ENCODE measurements around the gene RGR.
"Not testable (repeated sequence)": the region's sequence is repeated elsewhere in the genome, so short reads cannot be mapped to it uniquely, and the experiment has no call there.

The RGR gene

GRCh38 chr10:84261236-84261915, 16.5 kb downstream of the RGR start:
- DNase-seq: no peak

- DNase-seq: no peak
Observed at GRCh38 chr10:84262190-84262956, 17.5 kb downstream of the RGR start.

DNA sequence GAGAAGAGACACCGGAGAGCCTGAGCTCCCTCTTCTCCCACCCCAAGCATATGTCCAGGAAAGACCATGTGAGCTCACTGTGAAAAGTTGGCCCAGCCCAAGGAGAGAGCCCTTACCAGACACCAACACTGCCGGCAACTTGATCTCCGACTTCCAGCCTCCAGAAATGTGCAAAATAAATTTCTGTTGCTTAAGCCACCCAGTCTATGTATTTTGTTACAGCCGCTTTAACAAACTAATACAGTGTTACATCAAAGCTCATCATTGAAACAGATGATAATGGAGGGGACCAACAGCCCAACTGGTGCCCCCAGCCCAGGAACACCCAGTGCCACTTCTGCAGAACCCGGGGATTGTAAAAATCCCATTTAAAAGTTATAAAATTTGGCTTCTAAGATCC, 18.9 kb downstream of the RGR start:
- DNase-seq: no peak

- peak; percentile 61 to 73 for DNase-seq
Observed at GRCh38 chr10:84264611-84265141, 19.8 kb downstream of the RGR start.

GRCh38 chr10:84265418-84265817, 20.6 kb downstream of the RGR start:
- no peak for DNase-seq

GRCh38 chr10:84267503-84268126, 22.8 kb downstream of the RGR start:
- DNase-seq: peak; percentile 29 to 61

DNA sequence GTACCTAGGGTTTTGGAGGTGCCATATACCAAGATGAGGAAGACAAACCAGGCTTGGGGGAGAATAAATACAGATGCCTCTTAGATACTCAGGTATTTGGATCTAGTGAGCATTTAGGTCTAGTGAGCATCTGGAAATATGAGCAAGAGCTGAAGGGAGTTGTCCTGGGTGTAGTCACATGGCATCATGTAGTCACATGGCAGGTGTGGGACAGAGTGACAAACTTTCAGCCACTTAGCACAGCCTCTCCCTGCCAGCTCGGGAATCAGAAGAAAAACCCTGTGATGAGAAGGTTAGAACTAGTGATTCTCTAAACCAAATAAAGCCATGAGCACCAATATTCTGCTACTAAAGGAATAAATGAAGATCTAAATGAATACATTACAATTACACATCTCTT, 24.3 kb downstream of the RGR start:
- DNase-seq: no peak

DNA sequence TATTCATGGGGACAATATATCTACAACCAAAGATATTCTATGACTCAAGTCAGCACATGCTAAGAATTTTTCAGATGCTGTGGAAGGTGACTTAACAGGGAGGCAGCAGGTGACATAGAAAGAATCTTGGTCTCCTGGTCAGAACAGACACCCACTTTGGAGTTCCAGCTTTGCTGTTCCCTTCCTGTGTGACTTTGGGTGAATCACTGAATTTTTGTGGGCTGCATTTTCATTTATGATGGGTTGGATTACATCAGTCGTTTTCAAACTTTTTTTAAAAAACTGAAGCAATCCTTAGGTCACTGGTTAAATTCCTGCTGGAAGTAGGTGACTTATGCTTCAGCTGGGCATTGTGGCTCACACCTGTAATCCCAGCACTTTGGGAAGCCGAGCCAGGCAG, 24.9 kb downstream of the RGR start:
- DNase-seq: no peak

GRCh38 chr10:84270708-84271107, 25.9 kb downstream of the RGR start:
- DNase-seq: no peak

DNA sequence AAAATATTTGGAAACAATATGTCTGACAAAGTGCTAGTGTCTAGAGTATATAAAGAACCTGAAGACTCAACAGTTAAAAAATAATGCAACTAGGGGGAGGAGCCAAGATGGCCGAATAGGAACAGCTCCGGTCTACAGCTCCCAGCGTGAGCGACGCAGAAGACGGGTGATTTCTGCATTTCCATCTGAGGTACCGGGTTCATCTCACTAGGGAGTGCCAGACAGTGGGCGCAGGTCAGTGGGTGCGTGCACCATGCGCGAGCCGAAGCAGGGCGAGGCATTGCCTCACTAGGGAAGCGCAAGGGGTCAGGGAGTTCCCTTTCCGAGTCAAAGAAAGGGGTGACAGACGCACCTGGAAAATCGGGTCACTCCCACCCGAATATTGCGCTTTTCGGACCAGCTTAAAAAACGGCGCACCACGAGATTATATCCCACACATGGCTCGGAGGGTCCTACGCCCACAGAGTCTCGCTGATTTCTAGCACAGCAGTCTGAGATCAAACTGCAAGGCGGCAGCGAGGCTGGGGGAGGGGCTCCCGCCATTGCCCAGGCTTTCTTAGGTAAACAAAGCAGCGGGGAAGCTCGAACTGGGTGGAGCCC, 35.1 kb downstream of the RGR start:
- not testable (repeated sequence) for DNase-seq

- DNase-seq: no peak
Observed at GRCh38 chr10:84286695-84287094, 41.8 kb downstream of the RGR start.

DNA sequence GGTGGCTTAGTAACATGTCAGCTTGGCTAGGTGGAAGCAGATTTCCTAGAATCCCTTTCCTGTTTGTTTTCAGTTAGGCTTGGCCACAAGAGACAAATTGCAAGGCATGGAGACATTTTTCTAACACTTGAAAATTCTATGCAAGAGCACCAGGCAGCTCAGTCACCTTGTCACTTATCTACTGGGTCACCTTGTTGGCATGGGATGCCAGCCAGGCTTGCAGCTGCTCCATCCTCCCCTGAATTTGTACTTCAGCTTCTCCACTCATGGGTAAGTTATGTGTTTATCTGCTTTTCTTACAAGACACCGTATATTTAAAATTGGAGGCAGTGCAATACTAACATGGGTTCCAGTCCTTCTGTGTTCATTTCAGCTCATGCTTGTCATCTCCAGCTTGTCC, 43.3 kb downstream of the RGR start:
- DNase-seq: no peak

- DNase-seq: no peak
Observed at GRCh38 chr10:84289521-84290200, 44.8 kb downstream of the RGR start.

- no peak for DNase-seq
Observed at GRCh38 chr10:84290235-84290634, 45.4 kb downstream of the RGR start.

- DNase-seq: no peak
Observed at GRCh38 chr10:84291384-84291783, 46.5 kb downstream of the RGR start.

DNA sequence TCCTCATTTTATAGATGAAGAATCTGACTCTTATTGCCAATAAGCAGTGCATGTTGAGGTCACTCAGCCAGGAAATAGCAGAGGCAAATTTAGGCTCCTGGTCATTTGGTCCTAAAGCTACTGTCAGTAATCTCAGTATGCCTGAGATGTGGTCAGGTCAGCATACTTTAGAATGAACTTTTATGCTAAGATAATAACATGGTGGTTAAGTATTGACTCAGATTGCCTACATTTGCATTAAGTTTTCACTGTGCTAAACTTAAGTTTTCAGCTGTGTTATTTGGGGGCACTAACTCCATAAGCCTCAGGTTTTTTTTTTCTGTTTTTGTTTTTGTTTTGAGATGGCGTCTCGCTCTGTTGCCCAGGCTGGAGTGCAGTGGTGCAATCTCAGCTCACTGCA, 47.6 kb downstream of the RGR start:
- DNase-seq: no peak

DNA sequence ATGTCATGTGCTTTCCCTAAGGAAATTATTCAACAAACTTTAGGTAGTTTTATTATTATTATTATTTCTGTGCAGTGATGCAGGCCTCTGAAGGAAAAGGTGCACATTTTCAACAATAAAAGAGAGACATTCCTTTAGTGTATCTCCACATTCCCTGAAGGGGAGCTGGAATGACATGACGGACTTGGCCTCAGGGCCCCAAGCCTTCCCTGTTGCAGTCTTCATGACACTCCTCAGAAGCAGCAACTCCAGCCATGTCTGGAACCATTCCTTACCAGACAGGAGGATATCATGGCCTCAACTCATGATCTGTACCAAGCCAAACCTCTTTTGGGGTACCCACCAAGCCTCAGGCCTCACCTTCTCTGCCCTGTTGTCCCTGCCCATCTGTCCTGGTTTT, 48.3 kb downstream of the RGR start:
- no peak for DNase-seq

GRCh38 chr10:84293574-84294016, 48.7 kb downstream of the RGR start:
- DNase-seq: no peak

DNA sequence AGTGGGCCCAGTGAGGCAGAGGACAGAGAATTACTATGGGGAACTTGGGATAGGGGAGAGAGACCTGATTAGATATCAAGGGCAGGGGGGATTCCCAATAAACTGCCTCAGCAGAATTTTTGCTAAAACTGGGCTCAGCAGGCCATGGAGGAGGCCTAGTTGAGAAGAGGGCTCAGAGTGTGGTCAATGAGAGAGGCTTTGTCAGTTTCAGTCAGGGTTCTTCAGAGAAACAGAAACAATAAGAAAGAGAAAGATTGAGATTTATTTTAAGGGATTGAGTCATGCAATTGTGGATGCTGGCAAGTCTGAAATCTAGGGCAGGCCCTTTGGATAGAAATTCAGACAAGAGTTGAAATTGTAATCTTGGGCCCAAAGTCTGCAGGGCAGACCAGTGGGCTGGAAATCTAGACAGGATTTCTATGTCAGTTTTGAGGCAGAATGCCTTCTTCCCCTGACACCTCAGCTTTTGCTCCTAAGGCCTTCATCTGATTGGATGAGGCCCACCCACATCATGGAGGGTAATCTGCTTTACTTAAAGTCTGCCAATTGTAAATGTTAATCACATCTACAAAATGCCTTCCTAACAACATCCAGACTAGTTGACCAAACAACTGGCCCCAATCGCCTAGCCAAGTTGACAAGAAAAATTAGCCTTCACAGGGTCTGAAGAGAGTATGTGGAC, 50.1 kb downstream of the RGR start:
- no peak for DNase-seq

DNA sequence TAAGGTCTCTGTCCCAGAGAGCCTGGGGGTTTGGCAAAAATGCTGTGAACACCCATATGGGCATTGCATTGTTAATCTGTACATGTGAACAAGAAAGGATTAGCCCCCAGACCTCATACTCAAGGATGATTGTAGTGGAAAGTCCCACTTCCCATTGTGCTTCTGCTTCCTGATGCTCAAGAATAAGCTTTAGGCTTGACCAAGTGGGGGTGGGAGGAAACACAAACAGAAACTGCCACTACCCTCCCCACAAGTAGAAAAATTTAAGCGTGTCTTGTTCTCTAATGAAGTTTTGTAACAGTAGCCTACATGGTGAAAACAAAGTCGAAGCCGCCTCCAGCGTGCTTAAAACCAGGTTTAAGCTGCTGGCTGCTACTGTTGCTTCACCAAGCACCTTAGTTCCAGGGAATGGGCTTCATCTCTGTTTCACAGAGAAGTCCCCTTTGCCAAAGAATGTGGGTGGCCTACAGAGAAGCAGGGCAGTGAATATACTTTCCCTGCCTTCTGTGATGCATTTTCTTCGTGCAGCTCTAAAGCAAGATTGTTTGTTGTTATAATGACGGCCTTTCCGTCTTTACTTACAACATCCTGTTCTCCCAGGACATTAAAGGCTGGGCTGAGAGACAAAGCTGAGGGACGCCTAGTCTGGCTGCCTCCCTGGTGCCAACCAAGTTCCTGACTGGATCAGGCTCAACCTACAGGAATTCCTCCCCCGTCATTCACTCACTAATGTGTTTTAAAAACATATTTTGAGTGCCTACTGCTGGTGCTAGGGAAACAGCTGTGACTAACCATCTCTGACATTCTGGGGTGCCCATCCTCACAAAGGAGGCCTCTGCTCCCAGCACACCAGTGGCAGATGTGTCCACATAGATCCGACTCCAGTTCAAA, 51.5 kb downstream of the RGR start:
- no peak for DNase-seq

- no peak for DNase-seq
Observed at GRCh38 chr10:84298057-84298456, 53.2 kb downstream of the RGR start.
